H1 (cell line): ENCODE data around the gene TWNK. TPM values are rescaled to one million over a fixed set of nuclear protein-coding genes. Genes with fewer than 3 reads are reported as not detected.

ENCODE experiments used
- CTCF ChIA-PET: fragments of 300-600 bp; sonication (Branson Sonifier 250); formaldehyde crosslinking; loops from one replicate; lab custom pipeline; 2021; ENCODE audit not compliant: partially characterized antibody; lab: Charles Lee
- POLR2A ChIA-PET: fragments of 300-600 bp; sonication (Branson Sonifier 250); formaldehyde crosslinking; loops from one replicate; lab custom pipeline; 2021; ENCODE audit warnings: inconsistent platforms; ENCODE audit not compliant: partially characterized antibody; lab: Charles Lee
- DNase-seq, 2 experiments: peaks; one replicate each; pipeline versions ENCODE4 v3.0.0 to v3.0.0-alpha.2; 2010 to 2022; ENCODE audit warnings: low spot score in 2 of 2, low read depth in 1 of 2, mixed read lengths in 1 of 2
- FAIRE-seq: peaks from 2 replicates; lab custom pipeline; 2011; peaks lifted over from hg19 to GRCh38; lab: Jason Lieb, UNC
- H2AFZ ChIP-seq: 2 replicates; pipeline ENCODE4 v1.8.1; 2012; ENCODE audit warnings: low read length, inconsistent platforms
- H2AK5ac ChIP-seq: 2 replicates; pipeline ENCODE4 v1.6.1; 2013; ENCODE audit warnings: low read depth, low read length
- H2BK120ac ChIP-seq: replicated peaks from 2 replicates; pipeline ENCODE3; 2013; ENCODE audit warnings: low read depth, low read length, inconsistent platforms
- H2BK12ac ChIP-seq: 2 replicates; pipeline ENCODE4 v1.6.1; 2013; ENCODE audit warnings: low read depth, low read length
- H2BK15ac ChIP-seq: 2 replicates; pipeline ENCODE4 v1.6.1; 2013; ENCODE audit warnings: low read length
- H2BK20ac ChIP-seq: 2 replicates; pipeline ENCODE4 v1.6.1; 2013; ENCODE audit warnings: low read length
- H2BK5ac ChIP-seq: 2 replicates; pipeline ENCODE4 v1.6.1; 2013; ENCODE audit warnings: low read depth, low read length
- H3K14ac ChIP-seq: 2 replicates; pipeline ENCODE4 v1.6.1; 2013; ENCODE audit warnings: inconsistent platforms; ENCODE audit not compliant: insufficient read length
- H3K18ac ChIP-seq: 2 replicates; pipeline ENCODE4 v1.6.1; 2013; ENCODE audit warnings: low read length; ENCODE audit errors: extremely low read depth
- H3K23ac ChIP-seq: 2 replicates; pipeline ENCODE4 v1.6.1; 2013; ENCODE audit warnings: inconsistent platforms; ENCODE audit not compliant: insufficient read length
- H3K23me2 ChIP-seq: 2 replicates; pipeline ENCODE4 v1.6.1; 2013; ENCODE audit warnings: low read depth, low read length
- H3K27ac ChIP-seq: 2 replicates; pipeline ENCODE4 v1.6.1; 2011; ENCODE audit warnings: low read depth, low read length, inconsistent platforms
- H3K27me3 ChIP-seq, 4 experiments: replicated peaks in 1 of 4; 1 replicate in 1 of 4; 2 replicates in 3 of 4; pipeline versions ENCODE4 v1.6.1 to v1.8.1; 2011 to 2013; ENCODE audit warnings: low read length in 3 of 4, mild to moderate bottlenecking in 3 of 4, inconsistent platforms in 2 of 4, mixed read lengths in 2 of 4, moderate library complexity in 1 of 4; ENCODE audit not compliant: control insufficient read depth in 3 of 4, insufficient read depth in 3 of 4; ENCODE audit errors: extremely low read depth in 1 of 4
- H3K36me3 ChIP-seq, 4 experiments: 2 replicates each; pipeline versions ENCODE4 v1.6.1 to v1.8.1; 2011 to 2013; ENCODE audit warnings: mild to moderate bottlenecking in 4 of 4, low read length in 3 of 4, moderate library complexity in 2 of 4, control low read depth in 1 of 4, inconsistent platforms in 1 of 4; ENCODE audit not compliant: insufficient read depth in 4 of 4, control insufficient read depth in 2 of 4
- H3K4ac ChIP-seq: replicated peaks from 2 replicates; pipeline ENCODE3; 2013; ENCODE audit warnings: low read length, low read depth, mixed read lengths, inconsistent platforms; ENCODE audit not compliant: insufficient read length
- H3K4me1 ChIP-seq, 4 experiments: replicated peaks in 1 of 4; 1 replicate in 1 of 4; 2 replicates in 3 of 4; pipeline versions ENCODE4 v1.6.1 to v1.8.1; 2011 to 2013; ENCODE audit warnings: low read length in 3 of 4, inconsistent platforms in 2 of 4, mixed read lengths in 1 of 4; ENCODE audit not compliant: insufficient read depth in 4 of 4, control insufficient read depth in 3 of 4
- H3K4me2 ChIP-seq, 2 experiments: 2 replicates each; pipeline versions ENCODE4 v1.6.1 to v1.8.1; 2011 to 2013; ENCODE audit warnings: low read depth in 2 of 2, low read length in 2 of 2, control low read depth in 1 of 2, inconsistent platforms in 1 of 2, mild to moderate bottlenecking in 1 of 2; ENCODE audit not compliant: insufficient read depth in 1 of 2
- H3K4me3 ChIP-seq, 4 experiments: fragments of 200-600, 300-600 bp in 1 of 4; sonication (generic), shearing (Covaris generic), sonication (Bioruptor Twin) in 1 of 4; 2 replicates each; pipeline versions ENCODE4 v1.5.1 to v1.8.1; 2011 to 2016; ENCODE audit warnings: low read length in 4 of 4, low read depth in 3 of 4, control low read depth in 2 of 4, inconsistent platforms in 2 of 4, mild to moderate bottlenecking in 2 of 4, mixed read lengths in 1 of 4, moderate library complexity in 1 of 4; ENCODE audit not compliant: insufficient read depth in 2 of 4; ENCODE audit errors: extremely low read depth in 1 of 4
- H3K56ac ChIP-seq: replicated peaks from 2 replicates; pipeline ENCODE3; 2013; ENCODE audit warnings: low read depth, mild to moderate bottlenecking, mixed read lengths, low read length, inconsistent platforms; ENCODE audit not compliant: insufficient read length
- H3K79me1 ChIP-seq: 2 replicates; pipeline ENCODE4 v1.6.1; 2013; ENCODE audit warnings: low read depth, low read length, control low read depth
- H3K79me2 ChIP-seq, 2 experiments: 2 replicates each; pipeline versions ENCODE4 v1.6.1 to v1.8.1; 2012 to 2013; ENCODE audit warnings: low read length in 2 of 2, mild to moderate bottlenecking in 2 of 2, inconsistent platforms in 1 of 2; ENCODE audit not compliant: insufficient read depth in 2 of 2, control insufficient read depth in 1 of 2
- H3K9ac ChIP-seq, 4 experiments: replicated peaks in 1 of 4; 1 replicate in 1 of 4; 2 replicates in 3 of 4; pipeline versions ENCODE4 v1.6.1 to v1.8.1; 2011 to 2013; ENCODE audit warnings: low read depth in 3 of 4, low read length in 3 of 4, control low read depth in 2 of 4, mild to moderate bottlenecking in 2 of 4, moderate library complexity in 2 of 4, inconsistent platforms in 1 of 4; ENCODE audit errors: extremely low read depth in 1 of 4
- H3K9me3 ChIP-seq, 2 experiments: 2 replicates each; pipeline versions ENCODE4 v1.6.1 to v1.8.1; 2012 to 2013; ENCODE audit warnings: mild to moderate bottlenecking in 2 of 2, moderate library complexity in 2 of 2, control low read depth in 1 of 2, inconsistent platforms in 1 of 2, low read depth in 1 of 2, low read length in 1 of 2, mixed read lengths in 1 of 2; ENCODE audit not compliant: insufficient read depth in 2 of 2
- H4K20me1 ChIP-seq, 2 experiments: replicated peaks in 1 of 2; 2 replicates each; pipeline versions ENCODE3 to v1.8.1; 2011 to 2013; ENCODE audit warnings: inconsistent platforms in 2 of 2, low read length in 2 of 2, mild to moderate bottlenecking in 1 of 2; ENCODE audit not compliant: insufficient read depth in 2 of 2, control insufficient read depth in 1 of 2
- H4K5ac ChIP-seq: 2 replicates; pipeline ENCODE4 v1.6.1; 2013; ENCODE audit warnings: low read length, low read depth, mixed read lengths, inconsistent platforms; ENCODE audit not compliant: insufficient read length
- H4K8ac ChIP-seq: 2 replicates; pipeline ENCODE4 v1.8.0; 2013; ENCODE audit warnings: mild to moderate bottlenecking, moderate library complexity, low read length, inconsistent platforms; ENCODE audit not compliant: insufficient read depth; ENCODE audit errors: extremely low read depth
- H4K91ac ChIP-seq: replicated peaks from 2 replicates; pipeline ENCODE3; 2013; ENCODE audit warnings: low read length, mixed read lengths, inconsistent platforms; ENCODE audit not compliant: insufficient read length
- CEBPB ChIP-seq: IDR thresholded peaks from 2 replicates; pipeline ENCODE4 v1.6.1; 2012; ENCODE audit warnings: low read depth, low read length
- E2F6 ChIP-seq: IDR thresholded peaks from 2 replicates; pipeline ENCODE4 v1.6.1; 2012; ENCODE audit warnings: inconsistent platforms
- EGR1 ChIP-seq: IDR thresholded peaks from 2 replicates; pipeline ENCODE4 v1.6.1; 2011; ENCODE audit warnings: low read depth, low read length, borderline replicate concordance
- EP300 ChIP-seq, 2 experiments: IDR thresholded peaks; 1 replicate in 1 of 2; 2 replicates in 1 of 2; pipeline ENCODE4 v1.6.1; 2011 to 2012; ENCODE audit warnings: low read depth in 2 of 2, low read length in 2 of 2, mild to moderate bottlenecking in 2 of 2, borderline replicate concordance in 1 of 2, inconsistent platforms in 1 of 2, moderate library complexity in 1 of 2
- EZH2 ChIP-seq: fragments of 200-600 bp; sonication (generic); IDR thresholded peaks from 2 replicates; pipeline ENCODE4 v1.7.1; 2012; ENCODE audit warnings: low read depth, mild to moderate bottlenecking, moderate library complexity, low read length, inconsistent platforms; ENCODE audit not compliant: severe bottlenecking
- FOSL1 ChIP-seq: IDR thresholded peaks from 2 replicates; pipeline ENCODE4 v1.6.1; 2011; ENCODE audit warnings: mild to moderate bottlenecking, low read depth, low read length, moderate library complexity; ENCODE audit not compliant: insufficient read depth
- GABPA ChIP-seq: IDR thresholded peaks from 2 replicates; pipeline ENCODE4 v1.6.1; 2011; ENCODE audit warnings: mild to moderate bottlenecking, low read length, moderate library complexity, borderline replicate concordance; ENCODE audit not compliant: insufficient read depth
- KDM5A ChIP-seq: fragments of 200-600 bp; IDR thresholded peaks from 2 replicates; pipeline ENCODE4 v1.7.1; 2012; ENCODE audit warnings: mild to moderate bottlenecking, low read length, inconsistent platforms, mixed read lengths
- RNF2 ChIP-seq: fragments of 200-900, 300-1000 bp; sonication (generic); IDR thresholded peaks from 2 replicates; pipeline ENCODE4 v1.7.1; 2016; ENCODE audit warnings: borderline replicate concordance, low read depth, mild to moderate bottlenecking, antibody characterized with exemption, low read length; ENCODE audit not compliant: poor library complexity, severe bottlenecking; ENCODE audit errors: missing control alignments
- SUZ12 ChIP-seq: fragments of 200-600 bp; sonication (generic); IDR thresholded peaks from 2 replicates; pipeline ENCODE4 v1.6.1; 2012; ENCODE audit warnings: mild to moderate bottlenecking, inconsistent platforms, low read length, moderate library complexity, mixed read lengths
- WGBS, 2 experiments: shearing (Covaris generic) in 1 of 2; methylation state at CpG; one replicate each; pipeline versions ENCODE4 v1.1.6 to v1.1.7; 2013 to 2015; ENCODE audit warnings: low lambda C conversion rate in 2 of 2, mixed read lengths in 2 of 2, inconsistent platforms in 1 of 2, low coverage in 1 of 2, missing lambda C conversion rate in 1 of 2; ENCODE audit not compliant: insufficient replicate concordance in 2 of 2, insufficient coverage in 1 of 2, insufficient read length in 1 of 2; ENCODE audit errors: extremely low coverage in 1 of 2, missing lambda C conversion rate in 1 of 2; 5-methylcytosine and 5-hydroxymethylcytosine counted together
- polyA plus RNA-seq, 7 experiments: library from polyadenylated mRNA; depleted of rRNA in 3 of 7; stranded (reverse) in 5 of 7; unstranded in 2 of 7; fragments of >200 nt in 5 of 7; fragments of 200-250 nt in 2 of 7; gene quantifications; 1 replicate in 5 of 7; 2 replicates in 1 of 7; 4 replicates in 1 of 7; pipeline versions ENCODE4 v1.2.1 to v1.2.3, GENCODE V29; 2011 to 2013; ENCODE audit warnings: missing spikeins in 2 of 7, mixed read lengths in 2 of 7
- total RNA-seq: library from RNA; stranded (reverse); fragmentation: NEBNext Ultra II Directional; extraction: Animal tissue kit (Norgen Biotek cat#: 25700); gene quantifications from 2 replicates; pipeline ENCODE4 v1.2.1, GENCODE V29; 2021

TWNK gene
- total and polyA plus RNA-seq, 2 of the 8 experiments (the other 6 are each of a cell fraction or from before 2014, with no cell fraction given): 15.4 to 32.5 TPM

DNA sequence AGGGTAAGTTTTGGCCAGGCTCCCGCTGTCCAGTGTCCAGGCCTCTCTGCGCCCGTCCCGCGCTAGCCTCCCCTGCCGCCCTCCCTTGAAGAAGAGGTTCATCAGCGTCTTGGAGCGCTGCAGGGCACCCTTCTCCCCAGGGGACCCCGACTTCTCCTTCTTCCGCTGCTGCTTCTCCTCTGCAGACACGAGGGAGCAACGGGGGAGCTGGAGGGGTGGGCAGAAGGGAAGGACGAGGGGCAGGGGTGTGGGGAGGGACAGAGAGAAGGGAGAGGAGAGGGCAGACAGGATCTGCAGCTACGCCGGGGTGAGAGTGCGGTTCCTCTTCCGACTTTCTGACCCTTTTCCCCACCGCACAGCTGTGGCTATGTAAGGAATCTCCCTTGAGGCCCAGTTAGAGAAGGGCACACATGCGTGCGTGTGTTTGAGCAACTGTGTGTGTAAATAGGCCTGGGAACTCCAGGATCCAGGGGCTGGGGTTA lies 30.8 kb downstream of the TWNK start:
- Histone ChIP-seq H2BK15ac (no peak overlapping the region), H4K5ac (no peak overlapping the region), H3K9me3 (no peaks in the 10 kb centered on the region), H3K56ac (no peak overlapping the region), H3K14ac (no peak overlapping the region), H2BK20ac (no peak overlapping the region), H2BK5ac (no peak overlapping the region), H4K91ac (no peak overlapping the region), H3K9ac (no peak overlapping the region), H2BK12ac (peak overlapping the region; percentile 23; the same call in 1 of the 2 replicates), H3K18ac (peak overlapping the region; percentile 78; the same call in 1 of the 2 replicates), H3K36me3 (no peaks in the 10 kb centered on the region), H3K79me1 (no peaks in the 10 kb centered on the region), H3K4me2 (peak overlapping the region; percentile 86 to 89), H3K27me3 (peaks cover 14 to 42% (median 32%) of the 10 kb centered on the region in 4 experiments), H3K4ac (no peak overlapping the region), H3K27ac (no peak overlapping the region), H3K4me1 (peaks cover 0 to 10% (median 7%) of the 10 kb centered on the region in 4 experiments; a peak in 5 of 7 replicates), H4K8ac (no peak overlapping the region), H3K23me2 (peaks cover 11% of the 10 kb centered on the region; the same call in 1 of the 2 replicates), H2AFZ (peak overlapping the region; percentile 68; the same call in 1 of the 2 replicates), H3K79me2 (no peaks in the 10 kb centered on the region), H3K4me3 (peak overlapping the region; percentile 33 to 59 (median 42); a peak in 5 of 8 replicates), H3K23ac (no peak overlapping the region), H2BK120ac (no peak overlapping the region), H2AK5ac (no peak overlapping the region), H4K20me1 (peaks cover 0 to 1% of the 10 kb centered on the region in 2 experiments)
- CTCF ChIA-PET: interaction anchor here (0.9 to 7.2 kb wide), 24 partner anchors 9 to 454 kb away, joined by 3 to 464 read pairs (median 6); partner anchors contain the start of genes KAZALD1, LZTS2, MRPL43 and PDZD7
- DNase-seq: no peak
- WGBS, 2 experiments: 14% methylated on average over 11 of the region's 20 CpGs; no CpG with 5 or more reads in 1 of the 2 experiments
- FAIRE-seq: peak; percentile 68
- POLR2A ChIA-PET: interaction anchor here (1.0 to 6.5 kb wide), 14 partner anchors 12 to 84 kb away, joined by 3 to 81 read pairs (median 4); partner anchors contain the start of genes LZTS2, MRPL43, PDZD7 and SEMA4G
- TF ChIP-seq KDM5A (no peak), RNF2 (no peak), GABPA (no peak), CEBPB (no peak), SUZ12 (peak; percentile 67), FOSL1 (no peak), E2F6 (no peak), EZH2 (peak; percentile 48), EP300 (IDR thresholded peaks at IDR 0.05; ENCODE audit: borderline replicate concordance in 1 of 2, low read depth in 2 of 2, low read length in 2 of 2) (no peak), EGR1 (peak; percentile 66; the same call in 1 of the 2 replicates)
